PC-3 (cell line): ENCODE data around the gene R3HCC1L. TPM values are rescaled to one million over a fixed set of nuclear protein-coding genes. Genes with fewer than 3 reads are reported as not detected.

Source experiments
- ATAC-seq: fragments of 200-7000 bp; cut with Tn5 transposase; 2 replicates; pipeline ENCODE4 v1.9.1; 2020; ENCODE audit warnings: mild to moderate bottlenecking, moderate library complexity
- BruUV-seq: library from RNA; stranded (reverse); fragments of 400-500 nt; replicated peaks from 2 replicates; lab custom pipeline; 2021; lab: Mats Ljungman, UMichigan
- CTCF ChIA-PET: fragments of 300-600 bp; sonication (Branson Sonifier 250); formaldehyde crosslinking; loops from one replicate; lab custom pipeline; 2022; ENCODE audit warnings: antibody characterized with exemption; lab: Charles Lee
- POLR2A ChIA-PET: fragments of 300-600 bp; sonication (Branson Sonifier 250); formaldehyde crosslinking; loops from one replicate; lab custom pipeline; 2022; ENCODE audit warnings: antibody characterized with exemption; ENCODE audit not compliant: unreplicated experiment; lab: Charles Lee
- DNase-seq: peaks from one replicate; pipeline ENCODE4 v3.0.0-alpha.2; 2015
- H2AFZ ChIP-seq: fragments of 300-600 bp; sonication (generic); 2 replicates; pipeline ENCODE4 v1.6.0; 2016; ENCODE audit warnings: antibody characterized with exemption, low read length
- H3F3A ChIP-seq: fragments of 300-600 bp; sonication (generic); one replicate; pipeline ENCODE4 v1.6.0; 2017; ENCODE audit warnings: antibody characterized with exemption, low read length, control low read depth, mild to moderate bottlenecking; ENCODE audit not compliant: unreplicated experiment
- H3K27ac ChIP-seq: fragments of 300-600 bp; sonication (generic); 2 replicates; pipeline ENCODE4 v1.5.1; 2016; ENCODE audit warnings: mild to moderate bottlenecking, low read length
- H3K27me3 ChIP-seq: fragments of 300-600 bp; sonication (generic); 2 replicates; pipeline ENCODE4 v1.6.1; 2016; ENCODE audit warnings: low read length, mixed read lengths
- H3K36me3 ChIP-seq: fragments of 300-600 bp; sonication (generic); 2 replicates; pipeline ENCODE4 v1.6.1; 2016; ENCODE audit warnings: low read depth, mixed run types, low read length, mixed read lengths
- H3K4me1 ChIP-seq: fragments of 300-600 bp; sonication (generic); 2 replicates; pipeline ENCODE4 v1.5.1; 2016; ENCODE audit warnings: low read length; ENCODE audit not compliant: insufficient read depth
- H3K4me2 ChIP-seq: fragments of 300-600 bp; sonication (generic); 2 replicates; pipeline ENCODE4 v1.6.0; 2016; ENCODE audit warnings: low read length
- H3K4me3 ChIP-seq: fragments of 300-600 bp; sonication (generic); 2 replicates; pipeline ENCODE4 v1.5.1; 2016; ENCODE audit warnings: mild to moderate bottlenecking, low read length, mixed read lengths
- H3K79me2 ChIP-seq: fragments of 300-600 bp; sonication (generic); 2 replicates; pipeline ENCODE4 v1.6.1; 2017; ENCODE audit warnings: low read length, mixed read lengths
- H3K9ac ChIP-seq: fragments of 300-600 bp; sonication (generic); 2 replicates; pipeline ENCODE4 v1.6.0; 2016; ENCODE audit warnings: mild to moderate bottlenecking, low read length
- H3K9me2 ChIP-seq: fragments of 300-600 bp; sonication (generic); replicated peaks from 2 replicates; pipeline ENCODE4 v1.6.1; 2016; ENCODE audit warnings: mixed run types, low read length, mixed read lengths
- H3K9me3 ChIP-seq: fragments of 300-600 bp; sonication (generic); 2 replicates; pipeline ENCODE4 v1.6.1; 2016; ENCODE audit warnings: low read length, mixed read lengths
- H4K20me1 ChIP-seq: fragments of 300-600 bp; sonication (generic); 2 replicates; pipeline ENCODE4 v1.6.1; 2016; ENCODE audit warnings: low read length, mixed read lengths
- EZH2 ChIP-seq: fragments of 300-600 bp; sonication (generic); IDR thresholded peaks from one replicate; pipeline ENCODE4 v1.6.1; 2017; ENCODE audit warnings: antibody characterized with exemption, mild to moderate bottlenecking, low read length; ENCODE audit not compliant: unreplicated experiment
- EZH2phosphoT487 ChIP-seq: fragments of 300-600 bp; sonication (generic); IDR thresholded peaks from 2 replicates; pipeline ENCODE4 v1.6.1; 2018; ENCODE audit warnings: mild to moderate bottlenecking, antibody characterized with exemption, low read length, borderline replicate concordance
- intact Hi-C: fragments of 100-400 bp; cut with micrococcal nuclease; formaldehyde crosslinking; loops from 2 replicates; pipeline ENCODE4 v1.9.0; 2023
- total RNA-seq: library from RNA; depleted of rRNA; stranded (reverse); fragments of >200 nt; gene quantifications from 2 replicates; pipeline ENCODE4 v1.2.3, GENCODE V29; 2014
- TF ChIP-seq, protein P1 (sequence below): fragments of 300-600 bp; sonication (generic); conservative IDR thresholded peaks from 2 replicates; pipeline ENCODE4 v1.5.1; 2017; ENCODE audit warnings: antibody characterized with exemption, low read depth, mild to moderate bottlenecking, low read length

The R3HCC1L gene
- total RNA-seq, 1 experiment from 2014 or later: 15.3 TPM

DNA sequence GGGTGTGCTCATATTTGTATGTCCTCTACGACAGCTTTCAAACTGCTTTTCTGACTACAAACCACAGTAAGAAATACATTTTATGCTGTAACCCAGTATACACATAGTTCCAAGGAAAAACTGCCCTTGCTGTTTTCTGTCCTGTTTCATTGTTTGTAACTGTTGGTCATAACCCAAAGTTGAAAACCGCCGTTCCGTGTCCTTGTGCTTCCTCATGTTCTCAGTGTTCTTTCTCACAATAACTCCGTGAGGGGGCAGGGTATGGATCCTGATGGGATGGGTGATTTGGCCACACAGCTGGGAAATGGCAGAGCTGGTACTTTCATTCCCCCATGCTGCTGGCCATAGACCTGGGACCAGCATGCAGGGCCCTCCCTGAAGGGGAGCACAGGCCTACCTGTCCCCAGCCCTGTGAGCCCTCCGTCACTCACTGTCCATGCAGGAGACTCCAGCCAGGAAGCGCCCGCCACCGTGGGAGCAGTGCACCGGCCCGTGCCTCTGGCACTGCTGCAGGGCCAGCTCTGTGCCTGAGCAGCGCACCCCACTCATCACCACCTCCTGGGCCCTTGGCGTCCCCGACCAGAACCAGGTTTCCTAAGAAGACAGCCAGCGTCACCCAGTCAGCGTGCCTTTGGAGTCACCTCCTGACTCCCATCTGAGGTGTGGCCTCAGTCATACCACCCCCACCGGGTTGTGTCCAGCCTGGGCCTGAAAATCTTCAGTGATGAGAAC, 120.9 kb downstream of the R3HCC1L start:
- no peak overlapping the region for H3K27ac ChIP-seq
- H3K36me3 ChIP-seq: no peaks in the 10 kb centered on the region
- no peaks in the 10 kb centered on the region for H4K20me1 ChIP-seq
- H3K4me2 ChIP-seq: no peak overlapping the region
- CTCF ChIA-PET: no interaction called here
- H3K9ac ChIP-seq: no peak overlapping the region
- H3K9me3 ChIP-seq: no peaks in the 10 kb centered on the region
- no peaks in the 10 kb centered on the region for H3K9me2 ChIP-seq
- intact Hi-C loops: no loop called here
- no peaks in the 10 kb centered on the region for H3K79me2 ChIP-seq
- peaks cover 17% of the 10 kb centered on the region for H3K4me1 ChIP-seq
- no peak overlapping the region for H3K4me3 ChIP-seq
- no peak for TF ChIP-seq EZH2
- TF ChIP-seq, protein P1, sequence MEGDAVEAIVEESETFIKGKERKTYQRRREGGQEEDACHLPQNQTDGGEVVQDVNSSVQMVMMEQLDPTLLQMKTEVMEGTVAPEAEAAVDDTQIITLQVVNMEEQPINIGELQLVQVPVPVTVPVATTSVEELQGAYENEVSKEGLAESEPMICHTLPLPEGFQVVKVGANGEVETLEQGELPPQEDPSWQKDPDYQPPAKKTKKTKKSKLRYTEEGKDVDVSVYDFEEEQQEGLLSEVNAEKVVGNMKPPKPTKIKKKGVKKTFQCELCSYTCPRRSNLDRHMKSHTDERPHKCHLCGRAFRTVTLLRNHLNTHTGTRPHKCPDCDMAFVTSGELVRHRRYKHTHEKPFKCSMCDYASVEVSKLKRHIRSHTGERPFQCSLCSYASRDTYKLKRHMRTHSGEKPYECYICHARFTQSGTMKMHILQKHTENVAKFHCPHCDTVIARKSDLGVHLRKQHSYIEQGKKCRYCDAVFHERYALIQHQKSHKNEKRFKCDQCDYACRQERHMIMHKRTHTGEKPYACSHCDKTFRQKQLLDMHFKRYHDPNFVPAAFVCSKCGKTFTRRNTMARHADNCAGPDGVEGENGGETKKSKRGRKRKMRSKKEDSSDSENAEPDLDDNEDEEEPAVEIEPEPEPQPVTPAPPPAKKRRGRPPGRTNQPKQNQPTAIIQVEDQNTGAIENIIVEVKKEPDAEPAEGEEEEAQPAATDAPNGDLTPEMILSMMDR: no peak
- no peak for TF ChIP-seq EZH2phosphoT487
- no peak for DNase-seq
- no peak overlapping the region for H2AFZ ChIP-seq
- H3F3A ChIP-seq: no peaks in the 10 kb centered on the region
- no peak for ATAC-seq
- no peaks in the 10 kb centered on the region for H3K27me3 ChIP-seq
- POLR2A ChIA-PET: no interaction called here
- no TSS peak for BruUV-seq

DNA sequence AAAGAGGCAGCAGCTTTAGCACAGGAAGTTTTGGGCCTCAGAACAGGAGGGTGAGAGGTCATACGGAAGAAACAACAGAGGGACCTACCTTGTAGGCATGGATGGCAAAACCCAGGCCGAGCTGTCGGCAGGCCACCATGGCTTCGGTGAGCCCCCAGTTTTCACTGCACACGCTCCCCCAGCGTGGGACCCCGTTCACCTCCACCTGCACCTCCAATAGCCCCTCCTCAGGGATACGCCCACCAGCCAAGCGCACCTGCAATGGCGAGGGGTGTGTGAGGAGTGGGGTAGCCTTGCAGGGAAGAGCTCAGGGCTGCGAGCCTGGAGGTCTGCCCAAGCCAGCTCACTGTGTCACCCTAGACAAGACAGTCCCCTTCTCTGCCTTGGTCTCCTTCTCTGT, 122.2 kb downstream of the R3HCC1L start:
- H3K4me1 ChIP-seq: peaks cover 24% of the 10 kb centered on the region
- no peak overlapping the region for H3K4me2 ChIP-seq
- H3K79me2 ChIP-seq: no peaks in the 10 kb centered on the region
- no peak for TF ChIP-seq EZH2
- no peak for TF ChIP-seq EZH2phosphoT487
- TF ChIP-seq, protein P1: no peak
- intact Hi-C loops: no loop called here
- H2AFZ ChIP-seq: no peak overlapping the region
- H3K27me3 ChIP-seq: no peaks in the 10 kb centered on the region
- H3K9ac ChIP-seq: no peak overlapping the region
- no peaks in the 10 kb centered on the region for H4K20me1 ChIP-seq
- no peak overlapping the region for H3K4me3 ChIP-seq
- no peaks in the 10 kb centered on the region for H3K9me2 ChIP-seq
- no peaks in the 10 kb centered on the region for H3K9me3 ChIP-seq
- BruUV-seq: no TSS peak
- H3F3A ChIP-seq: no peaks in the 10 kb centered on the region
- H3K36me3 ChIP-seq: no peaks in the 10 kb centered on the region
- ChIA-PET CTCF (no interaction called here), POLR2A (no interaction called here)
- ATAC-seq (no peak), DNase-seq (no peak)
- no peak overlapping the region for H3K27ac ChIP-seq

DNA sequence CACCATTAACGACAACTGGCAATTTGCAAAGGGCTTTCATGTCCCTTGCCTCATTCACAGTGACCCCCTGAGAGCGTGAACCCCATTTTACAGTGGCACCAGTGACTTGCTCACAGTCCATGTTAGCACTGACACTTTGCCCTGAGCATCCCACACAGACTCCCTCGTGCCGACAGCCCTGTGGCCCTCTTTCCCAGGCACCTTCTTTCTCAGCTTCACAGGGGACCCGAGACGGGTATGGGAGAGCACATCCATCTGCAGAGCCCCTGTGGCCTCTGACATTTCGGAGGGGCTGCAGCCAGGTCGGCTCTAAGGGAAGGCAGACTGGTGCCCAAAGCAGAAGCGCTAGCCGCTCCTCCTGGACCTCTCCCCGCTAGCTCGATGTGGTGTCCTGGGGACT, 122.7 kb downstream of the R3HCC1L start:
- H3K9me2 ChIP-seq: no peaks in the 10 kb centered on the region
- no peak for TF ChIP-seq EZH2
- TF ChIP-seq, protein P1: no peak
- TF ChIP-seq EZH2phosphoT487: no peak
- no peaks in the 10 kb centered on the region for H3K79me2 ChIP-seq
- CTCF ChIA-PET: no interaction called here
- H3F3A ChIP-seq: no peaks in the 10 kb centered on the region
- intact Hi-C loops: no loop called here
- DNase-seq (no peak), ATAC-seq (no peak)
- H3K36me3 ChIP-seq: no peaks in the 10 kb centered on the region
- H3K4me2 ChIP-seq: no peak overlapping the region
- peaks cover 24% of the 10 kb centered on the region for H3K4me1 ChIP-seq
- no peak overlapping the region for H3K4me3 ChIP-seq
- BruUV-seq: no TSS peak
- no peak overlapping the region for H2AFZ ChIP-seq
- H3K9me3 ChIP-seq: no peaks in the 10 kb centered on the region
- no peaks in the 10 kb centered on the region for H4K20me1 ChIP-seq
- POLR2A ChIA-PET: no interaction called here
- no peak overlapping the region for H3K27ac ChIP-seq
- H3K9ac ChIP-seq: no peak overlapping the region
- H3K27me3 ChIP-seq: no peaks in the 10 kb centered on the region
